K562 (cell line): Measurements from ENCODE around the gene LRP4. TPM values are rescaled to one million over a fixed set of nuclear protein-coding genes. Genes with fewer than 3 reads are reported as not detected.
A peak's percentile ranks its signal among the peaks of the same experiment; 100 is the strongest.

Source experiments
- ARID2 ChIP-seq: fragments of 450-650 bp; IDR thresholded peaks from 2 replicates; pipeline ENCODE4 v1.6.1; 2017; ENCODE audit warnings: antibody characterized with exemption, mild to moderate bottlenecking
- ATF1 ChIP-seq, 2 experiments: fragments of 450-650 bp in 1 of 2; IDR thresholded peaks; 2 replicates each; pipeline ENCODE4 v1.6.1; 2016; ENCODE audit warnings: missing compliant biosample characterization in 1 of 2, missing genetic modification characterization in 1 of 2
- CHD7 ChIP-seq: fragments of 200-600 bp; sonication (generic); IDR thresholded peaks from one replicate; pipeline ENCODE4 v1.6.1; 2012; ENCODE audit warnings: mild to moderate bottlenecking, low read depth, low read length, inconsistent platforms
- HMGN3 ChIP-seq: IDR thresholded peaks from 2 replicates; pipeline ENCODE4 v1.6.1; 2011; ENCODE audit warnings: borderline replicate concordance, low read depth, mild to moderate bottlenecking, mixed read lengths, low read length; ENCODE audit not compliant: insufficient read length; ENCODE audit errors: extremely low read depth
- MYBL2 ChIP-seq, 2 experiments: fragments of 450-650 bp in 1 of 2; sonication (generic) in 1 of 2; formaldehyde crosslinking in 1 of 2; IDR thresholded peaks; 2 replicates each; pipeline versions ENCODE4 v1.6.1 to v1.8.1; 2017 to 2022; ENCODE audit warnings: borderline replicate concordance in 1 of 2, inconsistent platforms in 1 of 2, low read depth in 1 of 2, mild to moderate bottlenecking in 1 of 2, missing genetic modification reagents in 1 of 2, moderate library complexity in 1 of 2
- NR4A1 ChIP-seq, 2 experiments: fragments of 250-450 bp in 1 of 2; fragments of 450-650 bp in 1 of 2; sonication (Bioruptor Pico) in 1 of 2; IDR thresholded peaks; 2 replicates each; pipeline versions ENCODE4 v1.4.0 to v1.6.1; 2016 to 2020; ENCODE audit warnings: mild to moderate bottlenecking in 2 of 2, missing compliant biosample characterization in 1 of 2, missing genetic modification characterization in 1 of 2, moderate library complexity in 1 of 2
- RERE ChIP-seq: sonication (generic); formaldehyde crosslinking; IDR thresholded peaks from 2 replicates; pipeline ENCODE4 v1.8.0; 2023; ENCODE audit warnings: missing genetic modification reagents, mild to moderate bottlenecking, borderline replicate concordance
- polyA plus RNA-seq, 8 experiments: library from polyadenylated mRNA; depleted of rRNA in 4 of 8; stranded (reverse) in 5 of 8; unstranded in 3 of 8; fragments of >200 nt; fragmentation: Nextera tagmentation in 2 of 8; fragmentation: Illumina TruSeq in 1 of 8; extraction: Ambion mirVana in 2 of 8; extraction: Trizol in 1 of 8; gene quantifications; 2 replicates each; pipeline versions ENCODE4 v1.2.1 to v1.2.3, GENCODE V29; 2011 to 2014; ENCODE audit warnings: inconsistent platforms in 1 of 8, missing spikeins in 1 of 8
- total RNA-seq, 7 experiments: library from RNA; depleted of rRNA in 6 of 7; stranded (reverse); fragments of >200 nt in 6 of 7; fragmentation: Illumina TruSeq in 2 of 7; extraction: Trizol in 2 of 7; gene quantifications; 2 replicates each; pipeline versions ENCODE4 v1.2.1 to v1.2.3, GENCODE V29; 2011 to 2021; ENCODE audit warnings: low replicate concordance in 1 of 7

LRP4 gene
- total and polyA plus RNA-seq, 9 of the 15 experiments (the other 6 are each of a cell fraction or from before 2014, with no cell fraction given): 0.04 to 0.54 (median 0.10) TPM

- no peak for TF ChIP-seq RERE (CRISPR knock-in tag)
- TF ChIP-seq CHD7: no peak
- no peak for TF ChIP-seq MYBL2 (IDR thresholded peaks at IDR 0.05; ENCODE audit: low read depth)
- no peak for TF ChIP-seq MYBL2 (CRISPR knock-in tag; IDR thresholded peaks at IDR 0.05; ENCODE audit: borderline replicate concordance)
- TF ChIP-seq ARID2: no peak
- TF ChIP-seq NR4A1 (CRISPR knock-in tag; IDR thresholded peaks at IDR 0.05): no peak
- TF ChIP-seq NR4A1 (tag; IDR thresholded peaks at IDR 0.05): no peak
- TF ChIP-seq HMGN3: no peak
- TF ChIP-seq ATF1 (CRISPR knock-in tag; IDR thresholded peaks at IDR 0.05): no peak
- 0 out of 2 replicates have a peak, but pooled peaks have one; percentile 32 for TF ChIP-seq ATF1 (tag; IDR thresholded peaks at IDR 0.05)
Measured at GRCh38 chr11:46832511-46833214, 85.7 kb downstream of the LRP4 start (continued).
